Liver (tissue), 2 donors: ENCODE results near the gene NUDT14.

Experiments used
- JUND ChIP-seq, 2 donors: IDR thresholded peaks; 2 replicates each; pipeline ENCODE4 v1.6.1; 2016; ENCODE audit warnings: antibody characterized with exemption in 2 of 2
- REST ChIP-seq: IDR thresholded peaks from 2 replicates; pipeline ENCODE4 v1.6.1; 2016; ENCODE audit warnings: antibody characterized with exemption, mild to moderate bottlenecking
- donor health status: healthy.

- TF ChIP-seq JUND (IDR thresholded peaks at IDR 0.05) (no peak), REST (no peak)
These were observed 54.2 kb downstream of the NUDT14 start for GRCh38 chr14:105126981-105127329.
